Brain microvascular endothelial cell (primary cell): ENCODE data around the gene YWHAQ.
A peak's percentile ranks its signal among the peaks of the same experiment; 100 is the strongest.

Source experiments
- DNase-seq: peaks from one replicate; pipeline ENCODE4 v3.0.0-alpha.2; 2020
- H3K27ac ChIP-seq: fragments of 250-450 bp; sonication (Bioruptor Pico); 2 replicates; pipeline ENCODE4 v1.5.1; 2020; ENCODE audit warnings: mild to moderate bottlenecking, moderate library complexity
- H3K27me3 ChIP-seq: fragments of 250-450 bp; sonication (Bioruptor Pico); replicated peaks from 2 replicates; pipeline ENCODE4 v1.5.1; 2020; ENCODE audit warnings: mild to moderate bottlenecking
- H3K36me3 ChIP-seq: fragments of 250-450 bp; sonication (Bioruptor Pico); replicated peaks from 2 replicates; pipeline ENCODE4 v1.5.1; 2020; ENCODE audit warnings: mild to moderate bottlenecking
- H3K4me3 ChIP-seq: 2 replicates; pipeline ENCODE4 v1.5.1; 2011; ENCODE audit warnings: low read depth, mild to moderate bottlenecking, control low read depth, low read length, moderate library complexity
- CTCF ChIP-seq: IDR thresholded peaks from 2 replicates; pipeline ENCODE4 v1.5.1; 2011; ENCODE audit warnings: low read depth, mild to moderate bottlenecking, moderate library complexity, low read length, control low read depth, inconsistent platforms; ENCODE audit errors: missing control alignments
- in situ Hi-C: cut with HindIII; loops from 2 replicates; pipeline ENCODE4 v1.10.0; 2017; ENCODE audit warnings: low sequenced_read_pairs, low pct_ligation_motif_present

The YWHAQ gene

GRCh38 chr2:9674891-9675414, 44.2 kb upstream of the YWHAQ start:
- Histone ChIP-seq H3K4me3 (no peak overlapping the region), H3K36me3 (no peaks in the 10 kb centered on the region), H3K27ac (peak overlapping the region; percentile 73), H3K27me3 (no peaks in the 10 kb centered on the region)
- in situ Hi-C loops, result no loop called here
- no peak for DNase-seq
- no peak for TF ChIP-seq CTCF

GRCh38 chr2:9673914-9674481, 43.2 kb upstream of the YWHAQ start:
- no peak for TF ChIP-seq CTCF
- in situ Hi-C loops, result no loop called here
- DNase-seq, result peak; percentile 41

GRCh38 chr2:9668687-9669345, 38.0 kb upstream of the YWHAQ start:
- DNase-seq, result no peak
- in situ Hi-C loops, result no loop called here
- no peaks in the 10 kb centered on the region for H3K36me3 ChIP-seq
- no peaks in the 10 kb centered on the region for H3K27me3 ChIP-seq
- no peak overlapping the region for H3K27ac ChIP-seq
- H3K4me3 ChIP-seq, result no peak overlapping the region
- TF ChIP-seq CTCF, result no peak

More at GRCh38 chr2:9673914-9674481, 43.2 kb upstream of the YWHAQ start:
- Histone ChIP-seq H3K36me3 (no peaks in the 10 kb centered on the region), H3K27me3 (no peaks in the 10 kb centered on the region), H3K27ac (no peak overlapping the region), H3K4me3 (no peak overlapping the region)

- Histone ChIP-seq H3K4me3 (no peak overlapping the region), H3K36me3 (no peaks in the 10 kb centered on the region), H3K27me3 (no peaks in the 10 kb centered on the region), H3K27ac (no peak overlapping the region)
- TF ChIP-seq CTCF, result no peak
- in situ Hi-C loops, result no loop called here
- no peak for DNase-seq
Observed at GRCh38 chr2:9667826-9668225, 37.0 kb upstream of the YWHAQ start.

- in situ Hi-C loops, result no loop called here
- no peak for TF ChIP-seq CTCF
- DNase-seq, result peak; percentile 31
- Histone ChIP-seq H3K4me3 (no peak overlapping the region), H3K27ac (peak overlapping the region; percentile 26), H3K27me3 (no peaks in the 10 kb centered on the region), H3K36me3 (no peaks in the 10 kb centered on the region)
Observed at GRCh38 chr2:9666306-9666705, 35.5 kb upstream of the YWHAQ start.

DNA sequence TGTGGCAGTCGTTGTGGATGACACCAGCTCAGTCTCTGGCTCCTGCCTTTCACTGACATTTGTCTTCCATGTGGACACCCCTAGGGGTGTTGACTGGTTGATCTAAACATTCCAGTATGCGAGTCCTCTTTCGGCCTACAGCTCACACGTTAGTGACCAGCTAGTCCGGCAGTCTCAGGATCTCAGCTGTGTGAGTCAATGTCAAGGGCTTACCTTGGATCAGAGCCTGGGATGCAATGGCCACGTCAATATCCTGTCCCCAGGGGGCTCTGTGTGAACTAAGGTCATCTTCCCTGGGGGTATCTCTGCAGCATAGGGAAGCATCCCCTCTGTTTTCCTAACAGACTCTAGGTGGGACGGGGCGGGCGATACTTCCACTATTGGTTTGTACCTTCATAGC, 35.1 kb upstream of the YWHAQ start:
- H3K36me3 ChIP-seq, result no peaks in the 10 kb centered on the region
- in situ Hi-C loops, result no loop called here
- H3K27me3 ChIP-seq, result no peaks in the 10 kb centered on the region
- no peak for TF ChIP-seq CTCF
- peak; percentile 90 for DNase-seq
- no peak overlapping the region for H3K4me3 ChIP-seq
- peak overlapping the region; percentile 26 for H3K27ac ChIP-seq
